Measurements from ENCODE around the gene CDKAL1. TPM values are rescaled to one million over a fixed set of nuclear protein-coding genes. Genes with fewer than 3 reads are reported as not detected.

The CDKAL1 gene
- polyA plus RNA-seq, 2 of the 4 experiments (the other 2 are of a cell fraction) = 4.7 to 8.3 TPM

- no peak overlapping the region for H3K4me2 ChIP-seq
- ATAC-seq (no peak), FAIRE-seq (no peak), DNase-seq (ENCODE audit: low read depth in 1 of 2, low spot score in 1 of 2) (no peak)
- TF ChIP-seq USF2 (IDR thresholded peaks at IDR 0.05) (no peak), RAD21 (conservative IDR thresholded peaks at IDR 0.05 in 1 of 2, IDR thresholded peaks at IDR 0.05 in 1 of 2) (no peak), EHMT2 (IDR thresholded peaks at IDR 0.05; ENCODE audit: low read depth) (no peak), HMGXB4 (CRISPR knock-in tag; IDR thresholded peaks at IDR 0.05; ENCODE audit: borderline replicate concordance) (no peak), TFCP2L1 (CRISPR knock-in tag; IDR thresholded peaks at IDR 0.05) (no peak), ATOH8 (CRISPR knock-in tag; IDR thresholded peaks at IDR 0.05; ENCODE audit: low read depth) (no peak), BCL3 (IDR thresholded peaks at IDR 0.05) (no peak), CTCF (IDR thresholded peaks at IDR 0.05) (no peak), FOSB (CRISPR knock-in tag; IDR thresholded peaks at IDR 0.05) (no peak), POLR2A (IDR thresholded peaks at IDR 0.05; ENCODE audit: low read length) (no peak), HOXB13 (CRISPR knock-in tag; IDR thresholded peaks at IDR 0.05; ENCODE audit: low read depth) (no peak), ZC3H11A (IDR thresholded peaks at IDR 0.05) (no peak), CBX8 (IDR thresholded peaks at IDR 0.05) (no peak), RNF2 (IDR thresholded peaks at IDR 0.05; ENCODE audit: borderline replicate concordance, low read depth) (no peak), NFE2L2 (conservative IDR thresholded peaks at IDR 0.05; ENCODE audit: low read length) (no peak), CHD2 (IDR thresholded peaks at IDR 0.05; ENCODE audit: low read length, partially characterized antibody) (no peak), ZSCAN20 (CRISPR knock-in tag; IDR thresholded peaks at IDR 0.05) (no peak), NR3C1 (IDR thresholded peaks at IDR 0.05) (no peak), POLR2AphosphoS2 (conservative IDR thresholded peaks at IDR 0.05; ENCODE audit: low read length) (no peak)
- no peak overlapping the region for H3K27ac ChIP-seq
- peaks cover 15% of the 10 kb centered on the region for H3K4me1 ChIP-seq
- WGBS (ENCODE audit: missing lambda C conversion rate) = 90% methylated on average over 5 of the region's 5 CpGs
- no peaks in the 10 kb centered on the region for H3K9me3 ChIP-seq
- ChIA-PET POLR2A (no interaction called here), CTCF (no interaction called here)
- H3K4me3 ChIP-seq = no peak overlapping the region
Measured at GRCh38 chr6:21031182-21031581, 496.9 kb downstream of the CDKAL1 start.

GRCh38 chr6:21033084-21033483, 498.8 kb downstream of the CDKAL1 start:
- peak overlapping the region; percentile 13 to 63; a peak in 4 of 6 replicates for H3K27ac ChIP-seq
- ChIA-PET CTCF (no interaction called here), POLR2A (no interaction called here)
- no peaks in the 10 kb centered on the region for H3K9me3 ChIP-seq
- DNase-seq (ENCODE audit: low read depth in 1 of 2, low spot score in 1 of 2) = no peak
- no peak for ATAC-seq
- H3K4me1 ChIP-seq = peaks cover 14% of the 10 kb centered on the region
- WGBS (ENCODE audit: missing lambda C conversion rate) = 20% methylated on average over 1 of the region's 1 CpG
- H3K4me3 ChIP-seq = no peak overlapping the region
- H3K4me2 ChIP-seq = peak overlapping the region; percentile 45; the same call in 2 of the 3 replicates
- FAIRE-seq = no peak
- no peak for TF ChIP-seq HDAC2 (IDR thresholded peaks at IDR 0.05)
- TF ChIP-seq MAFK (IDR thresholded peaks at IDR 0.05; ENCODE audit: partially characterized antibody) = no peak
- TF ChIP-seq PBX3 (IDR thresholded peaks at IDR 0.05) = no peak
- no peak for TF ChIP-seq USF2 (IDR thresholded peaks at IDR 0.05)
- no peak for TF ChIP-seq CHD2 (IDR thresholded peaks at IDR 0.05; ENCODE audit: low read length, partially characterized antibody)
- TF ChIP-seq FOXS1 (CRISPR knock-in tag; IDR thresholded peaks at IDR 0.05) = no peak
- no peak for TF ChIP-seq FOSB (CRISPR knock-in tag; IDR thresholded peaks at IDR 0.05)
- TF ChIP-seq ZSCAN20 (CRISPR knock-in tag; IDR thresholded peaks at IDR 0.05) = no peak
- TF ChIP-seq MAZ (IDR thresholded peaks at IDR 0.05; ENCODE audit: borderline replicate concordance, low read depth, low read length) = no peak
- TF ChIP-seq ESRRA (IDR thresholded peaks at IDR 0.05; ENCODE audit: borderline replicate concordance, low read length) = no peak
- TF ChIP-seq HOXB13 (CRISPR knock-in tag; IDR thresholded peaks at IDR 0.05; ENCODE audit: low read depth) = no peak
- TF ChIP-seq JUN (IDR thresholded peaks at IDR 0.05) = no peak
- TF ChIP-seq MYC (IDR thresholded peaks at IDR 0.05; ENCODE audit: borderline replicate concordance, low read length) = no peak
- no peak for TF ChIP-seq CEBPB (IDR thresholded peaks at IDR 0.05)
- TF ChIP-seq RARB (CRISPR knock-in tag; IDR thresholded peaks at IDR 0.05) = no peak
